ENCODE data around the gene FAM3D. TPM values are rescaled to one million over a fixed set of nuclear protein-coding genes. Genes with fewer than 3 reads are reported as not detected.

Gene FAM3D
- total and polyA plus RNA-seq, 9 of the 15 experiments (the other 6 are each of a cell fraction or from before 2014, with no cell fraction given) = not detected

- H3K27me3 ChIP-seq (ENCODE audit: control insufficient read depth in 2 of 2, insufficient read depth in 2 of 2, low read length in 2 of 2) = peaks cover 5 to 48% of the 10 kb centered on the region in 2 experiments
- no peak for FAIRE-seq
- no peaks in the 10 kb centered on the region for H3K79me2 ChIP-seq (ENCODE audit: control insufficient read depth, insufficient read depth, low read length)
- peaks cover 0 to 3% of the 10 kb centered on the region in 2 experiments; a peak in 1 of 5 replicates for H3K4me1 ChIP-seq (replicated peaks in 1 of 2; ENCODE audit: control insufficient read depth in 2 of 2, insufficient read depth in 2 of 2, low read length in 2 of 2)
- H4K20me1 ChIP-seq (replicated peaks; ENCODE audit: control insufficient read depth, insufficient read depth, low read length) = no peaks in the 10 kb centered on the region; the same call in 1 of the 2 replicates
- H3K4me3 ChIP-seq = no peak overlapping the region
- ChIA-PET CTCF (ENCODE audit: low intra/inter-chr PET ratio) (no interaction called here), POLR2A (interaction anchor here (0.5 kb wide), 1 partner anchor 163 kb away, joined by 3 read pairs; no protein-coding TSS in a partner anchor)
- in situ Hi-C loops (cut with MboI) (no loop called here), intact Hi-C loops (cut with micrococcal nuclease) (loop anchor here (5.0 to 10.0 kb wide), 2 partner anchors 209 to 327 kb away; partner anchors contain the start of genes HTD2 and RPP14)
- no peak overlapping the region for H3K9ac ChIP-seq (ENCODE audit: insufficient read depth in 1 of 2, low read depth in 2 of 2, low read length in 2 of 2)
- H2AFZ ChIP-seq (ENCODE audit: low read depth, low read length) = no peak overlapping the region
- no TSS peak for BruUV-seq (replicated peaks)
- no peak overlapping the region for H3K27ac ChIP-seq (ENCODE audit: extremely low read depth, low read depth, low read length)
- no peaks in the 10 kb centered on the region for H3K36me3 ChIP-seq (ENCODE audit: control insufficient read depth, insufficient read depth, low read length)
- H3K4me2 ChIP-seq (ENCODE audit: insufficient read depth, low read length) = no peak overlapping the region
- no peak for DNase-seq (ENCODE audit: extremely low read depth in 1 of 4, low spot score in 3 of 4)
- H3K9me3 ChIP-seq (replicated peaks; ENCODE audit: control insufficient read depth, insufficient read depth, low read depth, low read length) = no peaks in the 10 kb centered on the region
- 3% methylated on average over 4 of the region's 4 CpGs for WGBS (ENCODE audit: insufficient coverage, low coverage, missing lambda C conversion rate)
- no peaks in the 10 kb centered on the region for H3K9me1 ChIP-seq (ENCODE audit: control insufficient read depth, insufficient read depth, low read length)
- no peak for ATAC-seq
- TF ChIP-seq ZBTB49 (CRISPR knock-in tag; IDR thresholded peaks at IDR 0.05; ENCODE audit: borderline replicate concordance) (no peak), TRIM25 (IDR thresholded peaks at IDR 0.05; ENCODE audit: borderline replicate concordance) (no peak), ZZZ3 (IDR thresholded peaks at IDR 0.05) (no peak), ZNF274 (IDR thresholded peaks at IDR 0.05; ENCODE audit: borderline replicate concordance, low read depth, low read length) (no peak), STAT5A (IDR thresholded peaks at IDR 0.05; ENCODE audit: borderline replicate concordance, low read length) (no peak), ZNF347 (CRISPR knock-in tag; IDR thresholded peaks at IDR 0.05; ENCODE audit: low read depth) (no peak), NKRF (IDR thresholded peaks at IDR 0.05; ENCODE audit: borderline replicate concordance) (no peak), MIER1 (IDR thresholded peaks at IDR 0.05; ENCODE audit: low read depth) (no peak)
- TF ChIP-seq, protein P1, sequence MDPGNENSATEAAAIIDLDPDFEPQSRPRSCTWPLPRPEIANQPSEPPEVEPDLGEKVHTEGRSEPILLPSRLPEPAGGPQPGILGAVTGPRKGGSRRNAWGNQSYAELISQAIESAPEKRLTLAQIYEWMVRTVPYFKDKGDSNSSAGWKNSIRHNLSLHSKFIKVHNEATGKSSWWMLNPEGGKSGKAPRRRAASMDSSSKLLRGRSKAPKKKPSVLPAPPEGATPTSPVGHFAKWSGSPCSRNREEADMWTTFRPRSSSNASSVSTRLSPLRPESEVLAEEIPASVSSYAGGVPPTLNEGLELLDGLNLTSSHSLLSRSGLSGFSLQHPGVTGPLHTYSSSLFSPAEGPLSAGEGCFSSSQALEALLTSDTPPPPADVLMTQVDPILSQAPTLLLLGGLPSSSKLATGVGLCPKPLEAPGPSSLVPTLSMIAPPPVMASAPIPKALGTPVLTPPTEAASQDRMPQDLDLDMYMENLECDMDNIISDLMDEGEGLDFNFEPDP (CRISPR knock-in tag; IDR thresholded peaks at IDR 0.05) = no peak
- TF ChIP-seq, protein P2, sequence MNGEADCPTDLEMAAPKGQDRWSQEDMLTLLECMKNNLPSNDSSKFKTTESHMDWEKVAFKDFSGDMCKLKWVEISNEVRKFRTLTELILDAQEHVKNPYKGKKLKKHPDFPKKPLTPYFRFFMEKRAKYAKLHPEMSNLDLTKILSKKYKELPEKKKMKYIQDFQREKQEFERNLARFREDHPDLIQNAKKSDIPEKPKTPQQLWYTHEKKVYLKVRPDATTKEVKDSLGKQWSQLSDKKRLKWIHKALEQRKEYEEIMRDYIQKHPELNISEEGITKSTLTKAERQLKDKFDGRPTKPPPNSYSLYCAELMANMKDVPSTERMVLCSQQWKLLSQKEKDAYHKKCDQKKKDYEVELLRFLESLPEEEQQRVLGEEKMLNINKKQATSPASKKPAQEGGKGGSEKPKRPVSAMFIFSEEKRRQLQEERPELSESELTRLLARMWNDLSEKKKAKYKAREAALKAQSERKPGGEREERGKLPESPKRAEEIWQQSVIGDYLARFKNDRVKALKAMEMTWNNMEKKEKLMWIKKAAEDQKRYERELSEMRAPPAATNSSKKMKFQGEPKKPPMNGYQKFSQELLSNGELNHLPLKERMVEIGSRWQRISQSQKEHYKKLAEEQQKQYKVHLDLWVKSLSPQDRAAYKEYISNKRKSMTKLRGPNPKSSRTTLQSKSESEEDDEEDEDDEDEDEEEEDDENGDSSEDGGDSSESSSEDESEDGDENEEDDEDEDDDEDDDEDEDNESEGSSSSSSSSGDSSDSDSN (IDR thresholded peaks at IDR 0.05; ENCODE audit: borderline replicate concordance in 1 of 2, low read depth in 2 of 2, low read length in 2 of 2) = no peak
These were observed 34.8 kb downstream of the FAM3D start for GRCh38 chr3:58631742-58632141.

Measured in K562 (cell line).